GM12801 (cell line): Measurements from ENCODE around the gene PTK7.

Experiments used
- CTCF ChIP-seq: IDR thresholded peaks from one replicate; pipeline ENCODE4 v1.5.1; 2011; ENCODE audit warnings: control low read depth; ENCODE audit not compliant: insufficient read length; ENCODE audit errors: extremely low read depth

Gene PTK7

GRCh38 chr6:43178951-43179830, 103.1 kb downstream of the PTK7 start:
- TF ChIP-seq CTCF, result no peak

- no peak for TF ChIP-seq CTCF
Measured at GRCh38 chr6:43180058-43180457, 103.9 kb downstream of the PTK7 start.

GRCh38 chr6:43180985-43181384, 104.9 kb downstream of the PTK7 start:
- no peak for TF ChIP-seq CTCF

GRCh38 chr6:43181621-43181941, 105.5 kb downstream of the PTK7 start:
- no peak for TF ChIP-seq CTCF

- TF ChIP-seq CTCF, result no peak
Measured at GRCh38 chr6:43181942-43182860, 106.1 kb downstream of the PTK7 start, which contains the start of gene CUL9. Gene CUL9, plus strand, starts transcription at chr6:43182196. Its CDS starts 2,115 bp downstream, at chr6:43184311.

GRCh38 chr6:43183441-43183840, 107.3 kb downstream of the PTK7 start:
- TF ChIP-seq CTCF, result no peak

- no peak for TF ChIP-seq CTCF
Measured at GRCh38 chr6:43184268-43184985, 108.3 kb downstream of the PTK7 start.
